M059J (cell line): ENCODE data around the gene TMEM129. TPM values are rescaled to one million over a fixed set of nuclear protein-coding genes. Genes with fewer than 3 reads are reported as not detected.
"Not testable (repeated sequence)": the region's sequence is repeated elsewhere in the genome, so short reads cannot be mapped to it uniquely, and the experiment has no call there.

ENCODE experiments used
- DNase-seq: peaks from one replicate; pipeline ENCODE4 v3.0.0-alpha.2; 2012; ENCODE audit warnings: low read depth
- total RNA-seq: library from RNA; depleted of rRNA; stranded (reverse); fragments of >200 nt; shearing (Covaris generic); gene quantifications from 2 replicates; pipeline ENCODE4 v1.2.3, GENCODE V29; 2014

Gene TMEM129
- total RNA-seq, 1 experiment from 2014 or later = 37.6 TPM

DNA sequence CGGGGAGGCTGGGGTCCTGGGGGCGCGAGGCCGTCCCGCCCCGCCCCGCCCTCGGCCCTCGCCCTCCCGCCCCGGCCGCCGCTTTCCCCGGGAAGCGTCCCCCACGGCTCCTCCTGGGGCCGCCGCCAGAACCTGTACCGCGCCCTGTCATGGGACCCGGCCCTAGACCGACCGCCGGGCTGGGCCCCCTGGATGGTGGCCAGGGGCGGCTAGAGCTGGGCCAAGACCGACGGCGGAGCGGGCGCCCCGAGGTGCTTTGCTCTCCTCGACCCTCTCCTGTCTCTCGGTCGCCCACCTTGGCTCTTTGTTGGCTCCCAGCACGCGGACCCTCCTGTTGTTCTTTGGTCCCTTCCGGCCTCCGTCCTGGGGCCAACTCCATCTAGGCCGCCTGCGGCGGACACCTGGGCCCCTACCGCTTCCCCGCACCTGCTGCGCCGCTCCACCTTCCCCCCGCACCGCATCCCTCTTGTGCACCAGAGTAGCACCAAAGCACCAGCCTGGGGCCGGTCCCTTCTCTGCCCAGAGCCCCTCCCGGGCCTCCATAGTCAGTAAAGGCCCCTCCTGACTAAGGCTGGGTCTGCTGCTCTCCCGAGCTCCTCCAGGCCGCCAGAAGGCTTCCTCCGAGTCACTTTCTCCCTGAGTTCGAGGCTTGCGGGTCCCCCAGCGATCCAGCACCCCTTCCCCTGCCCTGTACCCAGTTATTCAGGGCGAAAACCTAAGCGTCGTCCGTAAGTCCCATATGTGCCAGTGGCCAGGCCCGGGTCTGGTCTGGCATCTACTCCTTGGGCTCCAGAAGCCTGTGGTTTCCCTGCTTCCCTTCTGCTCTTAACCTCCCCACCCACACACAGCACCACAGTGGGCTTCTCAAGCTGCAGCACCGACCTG is 785 bp upstream of the TMEM129 start:
- no peak for DNase-seq

GRCh38 chr4:1720163-1720983 is 750 bp downstream of the TMEM129 start:
- peak; percentile 51 for DNase-seq

DNA sequence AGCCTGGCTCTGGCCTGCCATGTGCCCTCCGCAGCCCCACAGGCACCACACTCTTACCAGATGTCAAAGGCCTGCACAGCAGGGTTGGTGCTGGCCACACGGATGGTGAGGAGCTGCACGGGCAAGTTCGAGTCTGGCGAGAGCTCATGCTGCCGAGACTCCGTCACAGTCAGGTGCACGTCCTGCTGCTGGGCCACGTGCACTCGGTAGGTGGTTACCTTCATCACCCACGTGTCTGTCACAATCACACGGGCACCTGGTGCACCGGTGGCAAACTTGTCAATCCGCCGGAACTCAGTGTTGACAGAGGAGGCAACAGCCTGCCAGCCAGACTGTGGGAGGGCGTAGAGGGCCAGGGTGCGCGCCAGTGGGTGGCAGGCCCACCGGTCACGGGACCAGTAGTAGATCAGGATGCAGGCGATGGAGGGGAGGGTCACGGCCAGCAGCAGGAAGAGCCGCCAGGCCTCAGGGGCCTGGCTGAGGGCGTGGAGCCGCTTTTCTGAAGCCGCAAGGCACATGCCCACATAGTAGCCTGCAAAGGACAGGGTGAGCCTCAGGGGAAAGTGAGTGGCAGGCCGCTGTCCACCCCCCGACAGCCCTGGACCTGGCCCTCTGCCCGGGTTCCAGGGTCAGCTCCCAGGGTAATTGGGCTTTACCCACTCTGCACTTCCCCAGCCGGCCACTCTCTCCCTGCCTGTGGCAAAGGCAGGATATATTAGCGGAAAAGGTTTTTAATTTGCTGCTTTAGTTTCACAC is 2.9 kb downstream of the TMEM129 start:
- no peak for DNase-seq

- no peak for DNase-seq
These were observed 3.7 kb downstream of the TMEM129 start for GRCh38 chr4:1717129-1718094.

DNA sequence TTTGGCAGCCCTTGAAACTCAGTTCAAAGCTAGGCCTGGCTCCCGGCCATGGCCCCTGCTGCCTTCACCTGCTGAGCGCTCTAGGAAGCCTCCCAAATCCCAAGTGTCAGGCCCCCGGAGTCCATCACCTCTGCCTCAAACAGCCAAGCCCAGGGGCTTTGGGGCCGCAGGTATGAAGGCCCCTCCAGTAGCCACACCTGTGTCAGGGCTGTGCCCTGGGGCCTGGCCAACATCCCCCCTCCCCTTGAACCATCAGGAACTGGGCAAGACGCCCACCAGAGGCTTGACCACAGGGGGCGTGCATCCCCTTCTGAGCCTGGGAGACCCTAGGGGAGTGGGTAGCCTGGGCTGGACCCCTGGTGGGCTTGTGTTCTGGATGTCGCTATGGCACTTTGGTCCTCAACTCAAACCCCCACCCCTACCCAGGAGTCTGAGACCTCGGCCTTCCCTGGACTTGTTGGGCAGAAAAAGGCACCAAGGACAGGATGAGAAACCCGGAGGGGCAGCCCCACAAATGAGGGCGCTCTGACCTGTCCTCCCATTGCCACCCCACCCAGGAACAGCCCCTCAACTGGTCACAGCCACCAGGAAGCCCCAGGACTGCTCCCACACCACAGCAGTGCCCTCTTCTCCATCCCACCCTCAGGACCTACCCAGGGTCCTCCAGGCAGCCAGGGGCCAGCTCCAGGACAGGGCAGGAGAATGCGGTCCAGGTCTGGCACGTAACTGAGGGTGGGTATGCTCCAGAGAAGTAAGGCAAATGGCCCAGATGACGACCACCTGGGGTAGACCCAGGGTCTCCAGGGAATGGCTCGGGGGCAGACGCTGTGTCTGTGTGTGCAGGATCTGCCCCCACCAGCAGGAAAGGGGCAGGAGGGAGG is 4.8 kb downstream of the TMEM129 start:
- DNase-seq = no peak

GRCh38 chr4:1715002-1715758 is 5.9 kb downstream of the TMEM129 start:
- DNase-seq = no peak

DNA sequence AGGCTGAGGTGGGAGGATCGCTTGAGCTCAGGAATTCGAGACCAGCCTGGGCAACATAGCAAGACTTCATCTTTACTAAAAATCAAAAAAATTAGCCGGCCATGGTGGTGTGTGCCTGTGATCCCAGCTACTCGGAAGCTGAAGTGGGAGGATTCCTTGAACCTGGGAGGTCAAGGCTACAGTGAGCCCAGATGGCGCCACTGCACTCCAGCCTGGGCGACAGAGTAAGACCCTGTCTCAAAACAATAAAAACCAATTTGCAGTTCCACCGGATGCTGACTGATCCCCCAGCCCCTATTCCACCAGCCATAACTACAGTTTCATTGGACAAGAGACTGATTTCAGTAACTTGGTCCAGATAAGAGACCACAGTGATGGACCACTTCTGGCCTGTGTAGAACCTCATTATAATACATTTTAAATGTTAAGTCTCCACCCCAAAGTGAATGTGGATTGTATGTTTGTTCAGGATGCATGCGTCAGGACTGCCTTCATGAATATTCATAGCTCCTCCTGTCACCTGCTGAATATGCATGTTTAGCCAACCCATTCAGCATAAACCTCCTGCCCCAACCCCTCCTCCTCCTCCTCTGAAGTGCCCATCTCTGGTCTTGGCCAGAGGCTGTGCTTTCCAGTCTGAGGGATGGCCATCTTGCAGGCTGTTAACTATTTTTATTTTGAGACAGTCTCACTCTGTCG is 6.7 kb downstream of the TMEM129 start:
- peak; percentile 60 for DNase-seq

DNA sequence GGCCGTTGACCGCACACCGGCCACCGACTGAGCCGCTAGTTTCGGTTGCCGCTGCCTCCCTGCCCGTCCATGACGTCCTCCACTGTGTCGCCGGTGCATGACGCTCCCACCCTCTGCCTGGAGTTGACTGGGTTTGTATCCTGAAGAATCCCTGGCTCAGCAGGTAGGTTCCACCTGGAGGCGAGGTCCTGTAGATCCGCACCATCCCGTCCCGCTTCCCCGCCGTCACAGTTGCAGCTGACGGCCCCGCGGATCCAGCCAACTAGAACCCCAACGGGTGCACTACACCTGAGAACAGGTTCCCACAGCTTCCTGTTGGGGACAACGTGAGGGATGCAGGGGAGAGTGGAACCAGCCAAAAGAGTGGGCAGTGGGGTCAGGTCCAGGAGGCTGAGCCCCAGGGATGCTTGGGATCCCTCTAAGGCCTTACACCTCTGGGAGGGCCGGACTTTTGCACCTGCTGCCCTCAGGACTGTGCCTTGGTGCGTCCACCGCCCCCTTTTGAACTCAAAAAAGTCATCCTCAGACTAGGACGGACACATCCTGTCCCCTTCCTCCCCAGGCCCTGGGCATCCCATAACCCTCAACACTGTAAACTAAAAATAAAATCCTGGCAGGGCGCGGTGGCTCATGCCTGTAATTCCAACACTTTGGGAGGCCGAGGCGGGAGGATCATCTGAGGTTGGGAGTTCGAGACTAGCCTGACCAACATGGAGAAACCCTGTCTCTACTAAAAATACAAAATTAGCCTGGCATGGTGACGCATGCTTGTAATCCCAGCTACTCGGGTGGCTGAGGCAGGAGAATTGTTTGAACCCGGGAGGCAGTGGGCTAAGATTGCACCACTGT is 7.9 kb downstream of the TMEM129 start:
- no peak for DNase-seq

- peak; percentile 93 for DNase-seq
These were observed 8.7 kb downstream of the TMEM129 start, which contains the start of gene SLBP for GRCh38 chr4:1712216-1713002. TSS of gene SLBP (minus strand) at chr4:1712319. CDS start at chr4:1712188, 131 bp downstream.

DNA sequence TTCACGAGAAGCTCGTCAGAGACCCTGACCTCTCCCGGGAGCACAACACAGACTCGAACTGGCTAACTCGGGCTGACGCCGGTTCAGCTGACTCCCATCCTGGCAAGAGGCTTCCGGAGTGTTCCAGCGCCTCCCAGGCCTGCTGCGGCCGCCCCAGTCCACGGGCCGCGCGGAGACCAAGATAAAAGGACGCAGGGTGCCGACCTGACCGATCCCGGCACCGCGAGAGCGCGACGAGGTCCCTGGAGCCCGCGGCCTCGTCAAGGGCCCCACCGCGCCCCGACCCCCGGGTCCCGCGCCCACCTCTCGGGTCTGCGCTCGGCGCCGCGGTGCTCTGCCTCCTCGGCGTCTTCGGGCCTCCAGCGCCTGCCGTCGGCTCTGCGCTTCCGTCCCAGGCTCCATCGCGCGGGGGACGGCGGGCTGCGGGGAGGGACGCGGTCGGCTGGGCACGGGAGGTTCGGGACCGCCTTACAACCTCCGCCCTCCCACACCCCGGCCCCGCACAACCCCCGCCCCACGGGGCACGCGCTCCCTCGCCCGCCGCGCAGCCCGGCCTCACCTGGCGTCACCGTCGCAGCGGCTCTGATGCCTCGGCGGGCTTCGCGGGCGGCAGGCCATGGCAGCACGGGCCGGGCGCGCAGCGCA is 9.4 kb downstream of the TMEM129 start:
- peak; percentile 52 for DNase-seq

DNA sequence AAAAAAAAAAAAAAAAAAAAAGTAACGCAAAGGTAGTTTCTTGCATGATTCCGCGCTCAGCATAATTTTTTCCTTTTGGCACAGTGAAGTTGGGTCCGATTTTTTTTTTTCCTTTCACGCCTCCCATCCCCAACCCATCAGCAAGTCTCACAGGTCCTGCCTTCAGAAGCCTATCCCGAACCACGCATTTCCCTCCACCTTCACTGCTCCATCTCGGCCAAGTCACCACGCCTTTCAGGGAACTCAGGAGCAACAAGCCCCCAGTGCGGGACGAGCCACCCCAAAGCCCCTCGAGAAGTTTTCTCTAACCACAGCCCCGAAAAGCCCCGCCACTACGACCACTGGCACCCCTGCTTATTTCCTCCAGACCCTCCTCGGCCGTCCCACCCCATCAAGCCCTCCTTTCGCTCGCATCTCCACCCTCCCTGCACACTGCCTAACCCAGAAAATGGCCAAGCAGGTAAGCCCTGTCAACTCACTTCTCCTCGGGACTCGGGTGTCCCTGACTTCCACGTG is 10.0 kb downstream of the TMEM129 start:
- DNase-seq = no peak

- no peak for DNase-seq
These were observed 12.5 kb downstream of the TMEM129 start for GRCh38 chr4:1708581-1708980.

- DNase-seq = no peak
These were observed 14.8 kb downstream of the TMEM129 start for GRCh38 chr4:1706358-1706757.

GRCh38 chr4:1705732-1706131 is 15.4 kb downstream of the TMEM129 start:
- no peak for DNase-seq

DNA sequence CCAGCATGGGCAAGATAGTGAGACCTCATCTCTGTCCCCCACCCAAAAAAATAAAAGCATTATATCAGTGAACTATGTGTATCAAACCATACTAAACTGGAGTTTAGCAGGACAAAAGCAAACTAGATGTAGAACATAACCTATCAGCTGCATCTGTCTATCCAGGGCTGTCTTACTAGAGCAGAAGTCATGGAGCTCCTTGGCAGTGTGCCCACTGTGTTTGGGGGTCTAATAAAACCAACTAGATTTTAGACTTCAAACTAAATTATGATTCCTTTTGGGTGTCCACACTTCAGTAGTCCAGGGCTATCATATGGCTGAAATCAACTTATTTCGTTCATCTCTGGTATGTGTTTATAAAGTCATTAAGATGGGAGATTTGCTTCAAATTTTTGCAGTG is 17.3 kb downstream of the TMEM129 start:
- no peak for DNase-seq

GRCh38 chr4:1701671-1702070 is 19.5 kb downstream of the TMEM129 start:
- not testable (repeated sequence) for DNase-seq
